HepG2 (cell line): ENCODE measurements around the gene CPEB4. TPM values are rescaled to one million over a fixed set of nuclear protein-coding genes. Genes with fewer than 3 reads are reported as not detected.

Source experiments
- AKAP8 ChIP-seq: sonication (generic); formaldehyde crosslinking; IDR thresholded peaks from 2 replicates; pipeline ENCODE4 v1.5.1; 2020; ENCODE audit warnings: mild to moderate bottlenecking, missing genetic modification reagents
- CEBPG ChIP-seq: IDR thresholded peaks from 2 replicates; pipeline ENCODE4 v1.6.1; 2016
- DR1 ChIP-seq: sonication (generic); formaldehyde crosslinking; IDR thresholded peaks from 2 replicates; pipeline ENCODE4 v1.8.0; 2021; ENCODE audit warnings: mild to moderate bottlenecking, missing genetic modification reagents, inconsistent platforms
- KDM5B ChIP-seq: sonication (generic); formaldehyde crosslinking; IDR thresholded peaks from 2 replicates; pipeline ENCODE4 v1.4.0; 2020; ENCODE audit warnings: missing genetic modification reagents, mild to moderate bottlenecking, borderline replicate concordance
- TBX3 ChIP-seq: fragments of 450-650 bp; IDR thresholded peaks from 2 replicates; pipeline ENCODE4 v1.6.1; 2017; ENCODE audit warnings: antibody characterized with exemption, mild to moderate bottlenecking, inconsistent platforms, borderline replicate concordance
- ZNF253 ChIP-seq: sonication (generic); formaldehyde crosslinking; IDR thresholded peaks from 2 replicates; pipeline ENCODE4 v1.8.0; 2022; ENCODE audit warnings: mild to moderate bottlenecking, missing genetic modification reagents, borderline replicate concordance
- polyA plus RNA-seq, 8 experiments: library from polyadenylated mRNA; depleted of rRNA in 3 of 8; stranded (reverse) in 7 of 8; unstranded in 1 of 8; fragments of >200 nt; fragmentation: Illumina TruSeq in 4 of 8; extraction: Trizol in 4 of 8; gene quantifications; 2 replicates each; pipeline versions ENCODE4 v1.2.1 to v1.2.3, GENCODE V29; 2011 to 2016; ENCODE audit warnings: low read depth in 4 of 8, missing spikeins in 1 of 8, mixed read lengths in 1 of 8; ENCODE audit not compliant: insufficient read depth in 1 of 8
- total RNA-seq, 5 experiments: library from RNA; depleted of rRNA; stranded (reverse); fragments of >200 nt; fragmentation: Illumina TruSeq; extraction: Trizol; gene quantifications; 2 replicates each; pipeline ENCODE4 v1.2.3, GENCODE V29; 2016; ENCODE audit warnings: low read depth in 1 of 5
- TF ChIP-seq, protein P1 (sequence below): fragments of 450-650 bp; IDR thresholded peaks from 2 replicates; pipeline ENCODE4 v1.6.1; 2017; ENCODE audit warnings: mild to moderate bottlenecking
- TF ChIP-seq, protein P2 (sequence below): sonication (generic); formaldehyde crosslinking; IDR thresholded peaks from 2 replicates; pipeline ENCODE4 v1.4.0; 2020; ENCODE audit warnings: missing genetic modification reagents
- TF ChIP-seq, protein P3 (sequence below): sonication (generic); formaldehyde crosslinking; IDR thresholded peaks from 2 replicates; pipeline ENCODE4 v1.8.1; 2023; ENCODE audit warnings: missing genetic modification reagents, inconsistent platforms, borderline replicate concordance
- TF ChIP-seq, protein P4 (sequence below), 2 experiments: fragments of 450-650 bp in 1 of 2; sonication (generic) in 1 of 2; formaldehyde crosslinking in 1 of 2; IDR thresholded peaks; 2 replicates each; pipeline versions ENCODE4 v1.6.1 to v1.8.0; 2016 to 2022; ENCODE audit warnings: antibody characterized with exemption in 1 of 2, mild to moderate bottlenecking in 1 of 2, missing genetic modification reagents in 1 of 2
- TF ChIP-seq, protein P5 (sequence below): sonication (generic); formaldehyde crosslinking; IDR thresholded peaks from 2 replicates; pipeline ENCODE4 v1.4.0; 2020; ENCODE audit warnings: mild to moderate bottlenecking, missing genetic modification reagents

CPEB4 gene
- total and polyA plus RNA-seq, 2 of the 13 experiments (the other 11 are each of a cell fraction or from before 2014, with no cell fraction given), result 7.7 to 26.7 TPM

DNA sequence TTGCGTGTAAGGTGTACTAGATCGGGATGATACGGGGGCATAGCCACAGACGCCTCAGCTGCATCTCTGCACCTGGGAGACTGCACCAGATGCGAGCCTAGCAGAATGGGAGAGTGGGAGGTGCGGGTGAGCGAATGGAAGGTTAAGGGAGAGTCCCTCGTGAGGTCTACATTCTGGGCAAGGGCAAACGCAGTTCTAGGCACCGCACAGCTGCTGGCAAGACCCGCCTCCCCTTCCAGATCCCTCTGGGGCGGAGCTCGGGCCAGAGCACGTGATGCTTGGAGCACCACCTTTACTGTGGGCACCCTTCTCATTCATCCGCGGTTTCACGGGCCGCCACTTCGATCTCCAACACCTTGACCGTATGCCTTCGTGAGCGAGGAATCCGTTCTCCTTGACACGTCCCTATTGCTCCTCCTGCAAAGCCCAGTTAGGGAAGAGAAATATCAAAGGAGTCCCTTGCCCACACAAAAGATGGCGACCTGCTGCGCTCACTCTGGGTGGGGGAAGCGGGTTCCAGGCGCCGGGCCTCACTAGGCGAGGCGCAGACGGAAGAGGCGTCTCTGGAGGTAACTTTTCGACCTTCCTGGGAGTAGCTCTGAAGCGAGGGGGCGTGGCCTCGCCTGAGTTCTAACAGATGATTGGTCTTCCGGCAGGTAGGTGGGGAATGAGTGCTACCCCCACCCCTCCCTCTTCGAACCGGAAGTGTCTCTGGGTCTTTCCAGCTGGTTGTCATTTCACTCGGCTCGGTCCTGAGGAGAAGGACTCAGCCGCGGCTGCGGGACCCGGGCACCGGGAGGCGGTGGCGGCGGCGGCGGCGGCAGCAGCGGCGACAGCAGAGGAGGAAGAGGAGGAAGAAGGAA is at the start of gene CPEB4 (continued):
- TF ChIP-seq, protein P1, sequence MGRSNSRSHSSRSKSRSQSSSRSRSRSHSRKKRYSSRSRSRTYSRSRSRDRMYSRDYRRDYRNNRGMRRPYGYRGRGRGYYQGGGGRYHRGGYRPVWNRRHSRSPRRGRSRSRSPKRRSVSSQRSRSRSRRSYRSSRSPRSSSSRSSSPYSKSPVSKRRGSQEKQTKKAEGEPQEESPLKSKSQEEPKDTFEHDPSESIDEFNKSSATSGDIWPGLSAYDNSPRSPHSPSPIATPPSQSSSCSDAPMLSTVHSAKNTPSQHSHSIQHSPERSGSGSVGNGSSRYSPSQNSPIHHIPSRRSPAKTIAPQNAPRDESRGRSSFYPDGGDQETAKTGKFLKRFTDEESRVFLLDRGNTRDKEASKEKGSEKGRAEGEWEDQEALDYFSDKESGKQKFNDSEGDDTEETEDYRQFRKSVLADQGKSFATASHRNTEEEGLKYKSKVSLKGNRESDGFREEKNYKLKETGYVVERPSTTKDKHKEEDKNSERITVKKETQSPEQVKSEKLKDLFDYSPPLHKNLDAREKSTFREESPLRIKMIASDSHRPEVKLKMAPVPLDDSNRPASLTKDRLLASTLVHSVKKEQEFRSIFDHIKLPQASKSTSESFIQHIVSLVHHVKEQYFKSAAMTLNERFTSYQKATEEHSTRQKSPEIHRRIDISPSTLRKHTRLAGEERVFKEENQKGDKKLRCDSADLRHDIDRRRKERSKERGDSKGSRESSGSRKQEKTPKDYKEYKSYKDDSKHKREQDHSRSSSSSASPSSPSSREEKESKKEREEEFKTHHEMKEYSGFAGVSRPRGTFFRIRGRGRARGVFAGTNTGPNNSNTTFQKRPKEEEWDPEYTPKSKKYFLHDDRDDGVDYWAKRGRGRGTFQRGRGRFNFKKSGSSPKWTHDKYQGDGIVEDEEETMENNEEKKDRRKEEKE, result no peak
- TF ChIP-seq KDM5B (CRISPR knock-in tag) (peak; percentile 59; the same call in 1 of the 2 replicates), AKAP8 (no peak), CEBPG (CRISPR knock-in tag) (no peak; the same call in 1 of the 2 replicates), TBX3 (peak; percentile 27; the same call in 1 of the 2 replicates), DR1 (CRISPR knock-in tag) (0 out of 2 replicates have a peak, but pooled peaks have one; percentile 30), ZNF253 (CRISPR knock-in tag) (no peak)
- TF ChIP-seq, protein P2, sequence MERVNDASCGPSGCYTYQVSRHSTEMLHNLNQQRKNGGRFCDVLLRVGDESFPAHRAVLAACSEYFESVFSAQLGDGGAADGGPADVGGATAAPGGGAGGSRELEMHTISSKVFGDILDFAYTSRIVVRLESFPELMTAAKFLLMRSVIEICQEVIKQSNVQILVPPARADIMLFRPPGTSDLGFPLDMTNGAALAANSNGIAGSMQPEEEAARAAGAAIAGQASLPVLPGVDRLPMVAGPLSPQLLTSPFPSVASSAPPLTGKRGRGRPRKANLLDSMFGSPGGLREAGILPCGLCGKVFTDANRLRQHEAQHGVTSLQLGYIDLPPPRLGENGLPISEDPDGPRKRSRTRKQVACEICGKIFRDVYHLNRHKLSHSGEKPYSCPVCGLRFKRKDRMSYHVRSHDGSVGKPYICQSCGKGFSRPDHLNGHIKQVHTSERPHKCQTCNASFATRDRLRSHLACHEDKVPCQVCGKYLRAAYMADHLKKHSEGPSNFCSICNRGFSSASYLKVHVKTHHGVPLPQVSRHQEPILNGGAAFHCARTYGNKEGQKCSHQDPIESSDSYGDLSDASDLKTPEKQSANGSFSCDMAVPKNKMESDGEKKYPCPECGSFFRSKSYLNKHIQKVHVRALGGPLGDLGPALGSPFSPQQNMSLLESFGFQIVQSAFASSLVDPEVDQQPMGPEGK (CRISPR knock-in tag), result peak; percentile 90
- TF ChIP-seq, protein P3, sequence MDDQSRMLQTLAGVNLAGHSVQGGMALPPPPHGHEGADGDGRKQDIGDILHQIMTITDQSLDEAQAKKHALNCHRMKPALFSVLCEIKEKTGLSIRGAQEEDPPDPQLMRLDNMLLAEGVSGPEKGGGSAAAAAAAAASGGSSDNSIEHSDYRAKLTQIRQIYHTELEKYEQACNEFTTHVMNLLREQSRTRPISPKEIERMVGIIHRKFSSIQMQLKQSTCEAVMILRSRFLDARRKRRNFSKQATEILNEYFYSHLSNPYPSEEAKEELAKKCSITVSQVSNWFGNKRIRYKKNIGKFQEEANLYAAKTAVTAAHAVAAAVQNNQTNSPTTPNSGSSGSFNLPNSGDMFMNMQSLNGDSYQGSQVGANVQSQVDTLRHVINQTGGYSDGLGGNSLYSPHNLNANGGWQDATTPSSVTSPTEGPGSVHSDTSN (CRISPR knock-in tag), result no peak
- TF ChIP-seq, protein P4, sequence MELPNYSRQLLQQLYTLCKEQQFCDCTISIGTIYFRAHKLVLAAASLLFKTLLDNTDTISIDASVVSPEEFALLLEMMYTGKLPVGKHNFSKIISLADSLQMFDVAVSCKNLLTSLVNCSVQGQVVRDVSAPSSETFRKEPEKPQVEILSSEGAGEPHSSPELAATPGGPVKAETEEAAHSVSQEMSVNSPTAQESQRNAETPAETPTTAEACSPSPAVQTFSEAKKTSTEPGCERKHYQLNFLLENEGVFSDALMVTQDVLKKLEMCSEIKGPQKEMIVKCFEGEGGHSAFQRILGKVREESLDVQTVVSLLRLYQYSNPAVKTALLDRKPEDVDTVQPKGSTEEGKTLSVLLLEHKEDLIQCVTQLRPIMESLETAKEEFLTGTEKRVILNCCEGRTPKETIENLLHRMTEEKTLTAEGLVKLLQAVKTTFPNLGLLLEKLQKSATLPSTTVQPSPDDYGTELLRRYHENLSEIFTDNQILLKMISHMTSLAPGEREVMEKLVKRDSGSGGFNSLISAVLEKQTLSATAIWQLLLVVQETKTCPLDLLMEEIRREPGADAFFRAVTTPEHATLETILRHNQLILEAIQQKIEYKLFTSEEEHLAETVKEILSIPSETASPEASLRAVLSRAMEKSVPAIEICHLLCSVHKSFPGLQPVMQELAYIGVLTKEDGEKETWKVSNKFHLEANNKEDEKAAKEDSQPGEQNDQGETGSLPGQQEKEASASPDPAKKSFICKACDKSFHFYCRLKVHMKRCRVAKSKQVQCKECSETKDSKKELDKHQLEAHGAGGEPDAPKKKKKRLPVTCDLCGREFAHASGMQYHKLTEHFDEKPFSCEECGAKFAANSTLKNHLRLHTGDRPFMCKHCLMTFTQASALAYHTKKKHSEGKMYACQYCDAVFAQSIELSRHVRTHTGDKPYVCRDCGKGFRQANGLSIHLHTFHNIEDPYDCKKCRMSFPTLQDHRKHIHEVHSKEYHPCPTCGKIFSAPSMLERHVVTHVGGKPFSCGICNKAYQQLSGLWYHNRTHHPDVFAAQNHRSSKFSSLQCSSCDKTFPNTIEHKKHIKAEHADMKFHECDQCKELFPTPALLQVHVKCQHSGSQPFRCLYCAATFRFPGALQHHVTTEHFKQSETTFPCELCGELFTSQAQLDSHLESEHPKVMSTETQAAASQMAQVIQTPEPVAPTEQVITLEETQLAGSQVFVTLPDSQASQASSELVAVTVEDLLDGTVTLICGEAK (IDR thresholded peaks at IDR 0.05), result peak; percentile 30; the same call in 1 of the 2 replicates
- TF ChIP-seq, protein P4 (CRISPR knock-in tag; IDR thresholded peaks at IDR 0.05), result no peak
- TF ChIP-seq, protein P5, sequence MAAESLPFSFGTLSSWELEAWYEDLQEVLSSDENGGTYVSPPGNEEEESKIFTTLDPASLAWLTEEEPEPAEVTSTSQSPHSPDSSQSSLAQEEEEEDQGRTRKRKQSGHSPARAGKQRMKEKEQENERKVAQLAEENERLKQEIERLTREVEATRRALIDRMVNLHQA (CRISPR knock-in tag), result no peak
